OCI-LY3 (cell line): Measurements from ENCODE around the gene GPBP1.

Source experiments
- CTCF ChIP-seq: fragments of 200-600, 300-600 bp; sonication (generic); IDR thresholded peaks from 2 replicates; pipeline ENCODE4 v1.5.1; 2014; ENCODE audit warnings: antibody characterized with exemption, low read length, low read depth
- EZH2phosphoT487 ChIP-seq: fragments of 200-600 bp; shearing (Covaris generic); IDR thresholded peaks from 2 replicates; pipeline ENCODE4 v1.6.1; 2018; ENCODE audit warnings: antibody characterized with exemption, mixed run types, low read depth

- TF ChIP-seq CTCF, result no peak
- TF ChIP-seq EZH2phosphoT487, result no peak
These were observed 1.9 kb downstream of the GPBP1 start for GRCh38 chr5:57175551-57176309.
